Upper lobe of left lung (tissue), 6 donors: ENCODE data around the gene TPGS1. TPM values are rescaled to one million over a fixed set of nuclear protein-coding genes. Genes with fewer than 3 reads are reported as not detected.

ENCODE experiments used
- ATAC-seq, 2 donors: fragments of 200-7000 bp; cut with Tn5 transposase; one replicate each; pipeline ENCODE4 v1.9.1; 2022; ENCODE audit warnings: mild to moderate bottlenecking in 2 of 2, moderate library complexity in 2 of 2; ENCODE audit not compliant: low FRiP score in 2 of 2
- DNase-seq, 2 donors: peaks; one replicate each; pipeline ENCODE4 v3.0.0-alpha.2; 2019 to 2020
- H3K27ac ChIP-seq, 4 donors: fragments of 200-600 bp; sonication (generic); one replicate each; pipeline ENCODE4 v1.5.1; 2016 to 2019
- H3K27me3 ChIP-seq, 4 donors: fragments of 200-600 bp; sonication (generic); one replicate each; pipeline ENCODE4 v1.5.1; 2017 to 2019
- H3K36me3 ChIP-seq, 4 donors: fragments of 200-600 bp; sonication (generic); one replicate each; pipeline ENCODE4 v1.5.1; 2016 to 2019
- H3K4me1 ChIP-seq, 4 donors: fragments of 200-600 bp; sonication (generic); one replicate each; pipeline ENCODE4 v1.5.1; 2018 to 2019
- H3K4me3 ChIP-seq, 4 donors: fragments of 200-600 bp; sonication (generic); one replicate each; pipeline ENCODE4 v1.5.1; 2017 to 2019; ENCODE audit warnings: mild to moderate bottlenecking in 2 of 4, moderate library complexity in 1 of 4
- H3K9me3 ChIP-seq, 4 donors: fragments of 200-600 bp; sonication (generic); one replicate each; pipeline ENCODE4 v1.5.1; 2018 to 2019
- CTCF ChIP-seq, 6 experiments: fragments of 450-650 bp in 4 of 6; fragments of 200-600 bp in 2 of 6; sonication (generic) in 2 of 6; IDR thresholded peaks; one replicate each; pipeline ENCODE4 v1.5.1; 2016 to 2019; ENCODE audit warnings: antibody characterized with exemption in 6 of 6
- EP300 ChIP-seq, 4 donors: sonication (generic); formaldehyde crosslinking; IDR thresholded peaks; one replicate each; pipeline ENCODE4 v1.5.1; 2017; ENCODE audit warnings: antibody characterized with exemption in 4 of 4, control low read depth in 2 of 4
- POLR2A ChIP-seq, 4 donors: fragments of 450-650 bp; IDR thresholded peaks; one replicate each; pipeline ENCODE4 v1.5.1; 2016 to 2017; ENCODE audit warnings: antibody characterized with exemption in 4 of 4, mild to moderate bottlenecking in 2 of 4
- POLR2AphosphoS5 ChIP-seq, 2 donors: sonication (generic); formaldehyde crosslinking; IDR thresholded peaks; one replicate each; pipeline ENCODE4 v1.5.1; 2017; ENCODE audit warnings: antibody characterized with exemption in 2 of 2
- WGBS, 2 donors: methylation state at CpG; one replicate each; pipeline ENCODE4 v1.1.5; 2017 to 2018; 5-methylcytosine and 5-hydroxymethylcytosine counted together
- total RNA-seq, 6 donors: library from RNA; depleted of rRNA in 4 of 6; stranded (reverse); fragments of >200 nt in 4 of 6; gene quantifications; one replicate each; pipeline versions ENCODE4 v1.1.0 to v1.2.1, GENCODE V29; 2016 to 2021
- donor health status: DM: no; HTN: no; CAD: no; lungs with moderate emphysema.
- donor health status: DM: no; HTN: yes; CAD: no; lungs with severe emphysema.

TPGS1 gene
- total RNA-seq, 6 donors from 2014 or later = 30.9 to 67.1 (median 40.1) TPM

GRCh38 chr19:496112-496665 is 11.1 kb upstream of the TPGS1 start, which contains the start of gene MADCAM1:
Gene MADCAM1, plus strand, starts transcription at chr19:496486. Its CDS starts 14 bp downstream, at chr19:496500.
- no peaks in the 10 kb centered on the region for H3K36me3 ChIP-seq
- TF ChIP-seq CTCF (IDR thresholded peaks at IDR 0.05) = no peak
- no peak for TF ChIP-seq POLR2AphosphoS5 (IDR thresholded peaks at IDR 0.05)
- no peak for TF ChIP-seq EP300 (IDR thresholded peaks at IDR 0.05)
- TF ChIP-seq POLR2A (IDR thresholded peaks at IDR 0.05) = no peak
- no peak within 1 kb of the TSS for H3K27ac ChIP-seq
- 13 to 14% methylated on average over 12 to 27 of the region's 33 CpGs for WGBS, 2 donors
- no peak within 1 kb of the TSS for H3K4me3 ChIP-seq
- H3K4me1 ChIP-seq = peaks cover 8 to 18% (median 15%) of the 10 kb centered on the region in 4 donors
- H3K27me3 ChIP-seq = peaks cover 5 to 30% (median 19%) of the 10 kb centered on the region in 4 donors
- H3K9me3 ChIP-seq = no peaks in the 10 kb centered on the region
- DNase-seq = peak in 1 of 2 donors; percentile 63
- no peak for ATAC-seq

- Histone ChIP-seq H3K4me3 (no peak overlapping the region), H3K36me3 (no peaks in the 10 kb centered on the region), H3K9me3 (no peaks in the 10 kb centered on the region), H3K4me1 (peaks cover 8 to 18% (median 15%) of the 10 kb centered on the region in 4 donors), H3K27ac (no peak overlapping the region), H3K27me3 (peaks cover 5 to 30% (median 19%) of the 10 kb centered on the region in 4 donors)
- TF ChIP-seq CTCF (IDR thresholded peaks at IDR 0.05) (no peak), POLR2AphosphoS5 (IDR thresholded peaks at IDR 0.05) (no peak)
- 32% methylated on average over 4 of the region's 18 CpGs; no CpG with 5 or more reads in 1 of the 2 donors for WGBS, 2 donors
- DNase-seq (peak in 1 of 2 donors; percentile 10), ATAC-seq (no peak)
Measured at GRCh38 chr19:496986-497385, 10.3 kb upstream of the TPGS1 start.

- DNase-seq (peak in 1 of 2 donors; percentile 84), ATAC-seq (peak in 1 of 2 donors; percentile 6)
- no peaks in the 10 kb centered on the region for H3K36me3 ChIP-seq
- no peak overlapping the region for H3K27ac ChIP-seq
- H3K9me3 ChIP-seq = no peaks in the 10 kb centered on the region
- H3K4me3 ChIP-seq = peak overlapping the region in 1 of 4 donors; percentile 1
- H3K4me1 ChIP-seq = peaks cover 8 to 18% (median 15%) of the 10 kb centered on the region in 4 donors
- peaks cover 5 to 30% (median 19%) of the 10 kb centered on the region in 4 donors for H3K27me3 ChIP-seq
- WGBS, 2 donors = 1 to 5% methylated on average over 7 to 11 of the region's 36 CpGs
- no peak for TF ChIP-seq POLR2A (IDR thresholded peaks at IDR 0.05)
- TF ChIP-seq CTCF (IDR thresholded peaks at IDR 0.05) = no peak
- no peak for TF ChIP-seq POLR2AphosphoS5 (IDR thresholded peaks at IDR 0.05)
- TF ChIP-seq EP300 (IDR thresholded peaks at IDR 0.05) = no peak
Measured at GRCh38 chr19:497491-497868, 9.8 kb upstream of the TPGS1 start.

GRCh38 chr19:497869-498510 is 9.3 kb upstream of the TPGS1 start:
- H3K27ac ChIP-seq = no peak overlapping the region

More at GRCh38 chr19:497869-498510, 9.3 kb upstream of the TPGS1 start:
- TF ChIP-seq POLR2AphosphoS5 (IDR thresholded peaks at IDR 0.05) (no peak), POLR2A (IDR thresholded peaks at IDR 0.05) (no peak), EP300 (IDR thresholded peaks at IDR 0.05) (no peak), CTCF (IDR thresholded peaks at IDR 0.05) (no peak)
- Histone ChIP-seq H3K4me3 (peak overlapping the region in 1 of 4 donors; percentile 1), H3K9me3 (no peaks in the 10 kb centered on the region), H3K27me3 (peaks cover 5 to 30% (median 19%) of the 10 kb centered on the region in 4 donors), H3K36me3 (no peaks in the 10 kb centered on the region), H3K4me1 (peaks cover 8 to 18% (median 15%) of the 10 kb centered on the region in 4 donors)
- WGBS, 2 donors = 19 to 30% methylated on average over 27 to 35 of the region's 50 CpGs
- ATAC-seq (peak in 1 of 2 donors; percentile 7), DNase-seq (no peak)
